A549 (cell line): ENCODE results near the gene SRGAP1.

Source experiments
- CEBPB ChIP-seq, 2 experiments: fragments of >200 bp in 1 of 2; sonication (Bioruptor Twin) in 1 of 2; formaldehyde crosslinking in 1 of 2; IDR thresholded peaks; 2 replicates each; pipeline ENCODE4 v1.6.1; 2012 to 2016
- CHD2 ChIP-seq: fragments of 150-350 bp; IDR thresholded peaks from 2 replicates; pipeline ENCODE4 v1.6.1; 2014; ENCODE audit warnings: low read length; ENCODE audit not compliant: partially characterized antibody
- CTCF ChIP-seq: fragments of >200 bp; sonication (Bioruptor Twin); formaldehyde crosslinking; IDR thresholded peaks from 3 replicates; pipeline ENCODE4 v1.5.1; 2016
- EHMT2 ChIP-seq: fragments of 200-600 bp; sonication (generic); IDR thresholded peaks from 2 replicates; pipeline ENCODE4 v1.6.1; 2016; ENCODE audit warnings: antibody characterized with exemption, low read depth, mild to moderate bottlenecking, moderate library complexity
- ELK1 ChIP-seq: fragments of 150-350 bp; IDR thresholded peaks from 2 replicates; pipeline ENCODE4 v1.6.1; 2014; ENCODE audit warnings: low read depth, mild to moderate bottlenecking, low read length
- EP300 ChIP-seq, 2 experiments: fragments of >200 bp; sonication (Bioruptor Twin); formaldehyde crosslinking; IDR thresholded peaks; 2 replicates in 1 of 2; 3 replicates in 1 of 2; pipeline ENCODE4 v1.6.1; 2016 to 2017
- FOSL2 ChIP-seq, 2 experiments: fragments of 450-650 bp in 1 of 2; fragments of >200 bp in 1 of 2; sonication (Bioruptor Twin) in 1 of 2; formaldehyde crosslinking; IDR thresholded peaks; 2 replicates each; pipeline versions ENCODE4 v1.5.0 to v1.6.1; 2016 to 2020; ENCODE audit warnings: mild to moderate bottlenecking in 1 of 2, moderate library complexity in 1 of 2
- PHF8 ChIP-seq: fragments of 200-600 bp; sonication (generic); IDR thresholded peaks from 2 replicates; pipeline ENCODE4 v1.6.1; 2016; ENCODE audit warnings: low read depth, mild to moderate bottlenecking, antibody characterized with exemption, moderate library complexity, borderline replicate concordance
- POLR2A ChIP-seq: IDR thresholded peaks from 2 replicates; pipeline ENCODE4 v1.6.1; 2012; ENCODE audit warnings: mild to moderate bottlenecking, low read length
- RAD21 ChIP-seq, 2 experiments: fragments of >200 bp in 1 of 2; sonication (Bioruptor Twin) in 1 of 2; formaldehyde crosslinking in 1 of 2; IDR thresholded peaks in 1 of 2; conservative IDR thresholded peaks in 1 of 2; 2 replicates in 1 of 2; 3 replicates in 1 of 2; pipeline ENCODE4 v1.6.1; 2012 to 2018; ENCODE audit warnings: inconsistent platforms in 1 of 2
- RNF2 ChIP-seq: fragments of 200-600 bp; sonication (generic); IDR thresholded peaks from 2 replicates; pipeline ENCODE4 v1.6.1; 2016; ENCODE audit warnings: low read depth, mild to moderate bottlenecking, antibody characterized with exemption, moderate library complexity, borderline replicate concordance

GRCh38 chr12:63981343-63981742 is 136.8 kb downstream of the SRGAP1 start:
- no peak for TF ChIP-seq EHMT2
- no peak for TF ChIP-seq CTCF
- no peak for TF ChIP-seq EP300 (IDR thresholded peaks at IDR 0.05)
- no peak for TF ChIP-seq FOSL2 (IDR thresholded peaks at IDR 0.05)
- TF ChIP-seq FOSL2 (CRISPR knock-in tag; IDR thresholded peaks at IDR 0.05): no peak
- TF ChIP-seq ELK1: no peak
- no peak for TF ChIP-seq RNF2
- TF ChIP-seq POLR2A: no peak
- no peak for TF ChIP-seq RAD21 (conservative IDR thresholded peaks at IDR 0.05 in 1 of 2, IDR thresholded peaks at IDR 0.05 in 1 of 2)
- no peak for TF ChIP-seq CEBPB (IDR thresholded peaks at IDR 0.05)
- no peak for TF ChIP-seq PHF8
- no peak for TF ChIP-seq CHD2
